T-cell (primary cell): ENCODE measurements around the gene PTPN1. TPM values are rescaled to one million over a fixed set of nuclear protein-coding genes. Genes with fewer than 3 reads are reported as not detected.

Source experiments
- ATAC-seq, 4 experiments: fragments of 200-7000 bp in 3 of 4; fragments of 150-1000 bp in 1 of 4; cut with Tn5 transposase; replicated peaks in 1 of 4; 1 replicate in 3 of 4; 2 replicates in 1 of 4; pipeline ENCODE4 v1.10.0; 2021; ENCODE audit warnings: moderate library complexity in 3 of 4, mild to moderate bottlenecking in 2 of 4, moderate number of reproducible peaks in 1 of 4
- CTCF ChIA-PET, 2 donors: fragments of 300-600 bp; sonication (Branson Sonifier 250); formaldehyde crosslinking; loops; one replicate each; lab custom pipeline; 2022; ENCODE audit warnings: antibody characterized with exemption in 2 of 2; lab: Charles Lee
- POLR2A ChIA-PET, 2 donors: fragments of 300-600 bp; sonication (Branson Sonifier 250); formaldehyde crosslinking; loops; one replicate each; lab custom pipeline; 2022; ENCODE audit warnings: antibody characterized with exemption in 2 of 2; lab: Charles Lee
- DNase-seq, 35 experiments: peaks; one replicate each; pipeline versions ENCODE4 v3.0.0 to v3.0.0-alpha.2; 2013 to 2023
- H3K27ac ChIP-seq: one replicate; pipeline ENCODE4 v1.5.1; 2013; ENCODE audit warnings: low read length
- H3K27me3 ChIP-seq, 2 experiments: replicated peaks in 1 of 2; 1 replicate in 1 of 2; 2 replicates in 1 of 2; pipeline versions ENCODE4 v1.6.1 to v1.7.0; 2013; ENCODE audit warnings: low read length in 1 of 2, mixed read lengths in 1 of 2; ENCODE audit not compliant: control insufficient read depth in 2 of 2, insufficient read depth in 2 of 2; ENCODE audit errors: extremely low read depth in 1 of 2
- H3K36me3 ChIP-seq, 2 donors: 1 replicate in 1 of 2; 2 replicates in 1 of 2; pipeline versions ENCODE4 v1.6.1 to v1.7.0; 2013; ENCODE audit warnings: low read length in 1 of 2; ENCODE audit not compliant: control insufficient read depth in 2 of 2, insufficient read depth in 1 of 2; ENCODE audit errors: extremely low read depth in 1 of 2
- H3K4me1 ChIP-seq, 2 experiments: 1 replicate in 1 of 2; 2 replicates in 1 of 2; pipeline versions ENCODE4 v1.6.1 to v1.7.0; 2013; ENCODE audit warnings: low read length in 2 of 2, mixed read lengths in 1 of 2; ENCODE audit not compliant: insufficient read depth in 2 of 2, control insufficient read depth in 1 of 2; ENCODE audit errors: extremely low read depth in 1 of 2
- H3K4me3 ChIP-seq, 2 donors: 1 replicate in 1 of 2; 2 replicates in 1 of 2; pipeline versions ENCODE4 v1.5.1 to v1.7.0; 2013; ENCODE audit warnings: mild to moderate bottlenecking in 2 of 2, low read length in 1 of 2, moderate library complexity in 1 of 2; ENCODE audit not compliant: control insufficient read depth in 1 of 2; ENCODE audit errors: extremely low read depth in 1 of 2
- H3K9me3 ChIP-seq: 2 replicates; pipeline ENCODE4 v1.7.0; 2013
- H3K27ac Mint-ChIP-seq, 2 donors: one replicate each; pipeline ENCODE4 v1.8.0; 2020 to 2021; ENCODE audit warnings: mild to moderate bottlenecking in 2 of 2, mixed read lengths in 2 of 2
- H3K27me3 Mint-ChIP-seq, 2 donors: one replicate each; pipeline ENCODE4 v1.8.0; 2021 to 2022; ENCODE audit warnings: mixed read lengths in 2 of 2
- H3K36me3 Mint-ChIP-seq: one replicate; pipeline ENCODE4 v1.8.0; 2021; ENCODE audit warnings: mixed read lengths
- H3K4me1 Mint-ChIP-seq, 3 donors: one replicate each; pipeline ENCODE4 v1.8.0; 2020 to 2022; ENCODE audit warnings: mixed read lengths in 3 of 3, mild to moderate bottlenecking in 1 of 3
- H3K4me3 Mint-ChIP-seq, 3 donors: one replicate each; pipeline ENCODE4 v1.8.0; 2020 to 2022; ENCODE audit warnings: mild to moderate bottlenecking in 3 of 3, mixed read lengths in 3 of 3, moderate library complexity in 3 of 3
- H3K9me3 Mint-ChIP-seq, 3 donors: one replicate each; pipeline ENCODE4 v1.8.0; 2020 to 2022; ENCODE audit warnings: mixed read lengths in 3 of 3
- WGBS: methylation state at CpG from one replicate; pipeline ENCODE4 v1.1.5; 2013; ENCODE audit warnings: missing lambda C conversion rate; ENCODE audit not compliant: insufficient coverage; 5-methylcytosine and 5-hydroxymethylcytosine counted together
- total RNA-seq, 35 experiments: library from RNA in 6 of 35; stranded (reverse) in 6 of 35; fragments of 120-200 nt in 1 of 35; gene quantifications; one replicate each; pipeline versions ENCODE4 v1.2.1 to v1.2.4 and lab custom pipeline; 2013 to 2026

Gene PTPN1
- total RNA-seq, 5 donors from 2014 or later (not counting 1 experiment from before 2014, with no cell fraction given): 50.7 to 67.9 (median 55.3) TPM

- Histone ChIP-seq H3K27ac (peak overlapping the region; percentile 6), H3K4me1 (peaks cover 9 to 60% of the 10 kb centered on the region in 2 experiments), H3K4me3 (no peak overlapping the region), H3K36me3 (peaks cover 7% of the 10 kb centered on the region in 2 donors), H3K27me3 (no peaks in the 10 kb centered on the region), H3K9me3 (no peaks in the 10 kb centered on the region)
- H3K4me3 Mint-ChIP-seq: peak overlapping the region in 1 of 3 donors; percentile 25
- POLR2A ChIA-PET: interaction anchor here in 1 of 2 donors (0.7 kb wide), 1 partner anchor 1887 kb away, joined by 3 read pairs; no protein-coding TSS in a partner anchor
- CTCF ChIA-PET: interaction anchor here in 1 of 2 donors (0.6 to 0.7 kb wide), 2 partner anchors 25 to 355 kb away, joined by 3 to 4 read pairs; no protein-coding TSS in a partner anchor
- peaks cover 16% of the 10 kb centered on the region for H3K36me3 Mint-ChIP-seq
- peaks cover 41 to 45% (median 44%) of the 10 kb centered on the region in 3 donors for H3K4me1 Mint-ChIP-seq
- ATAC-seq (no peak), DNase-seq (no peak)
- H3K27me3 Mint-ChIP-seq: no peaks in the 10 kb centered on the region
- no peaks in the 10 kb centered on the region for H3K9me3 Mint-ChIP-seq
- H3K27ac Mint-ChIP-seq: peak overlapping the region; percentile 46 to 66
- 75% methylated on average over 2 of the region's 6 CpGs for WGBS
These were observed 18.7 kb downstream of the PTPN1 start for GRCh38 chr20:50528804-50529351.

DNA sequence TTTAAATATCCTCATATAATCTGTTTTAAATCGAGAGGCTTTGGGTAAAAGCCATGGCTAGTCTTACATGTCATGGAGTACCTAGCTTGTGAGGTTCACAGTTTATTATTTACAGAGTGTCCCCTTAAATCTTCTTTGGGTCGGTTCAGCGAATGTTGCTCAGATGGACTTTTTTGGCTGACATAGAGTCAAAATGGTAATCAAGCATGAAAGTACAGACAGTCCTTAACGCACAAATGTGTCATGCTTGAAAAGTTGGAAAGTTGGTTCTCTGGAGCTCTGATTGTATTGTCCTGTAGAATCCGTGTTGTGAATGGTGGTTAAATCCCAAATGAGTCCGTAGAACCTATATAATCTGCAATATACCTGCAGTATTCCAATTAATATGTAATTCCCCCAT lies 22.0 kb downstream of the PTPN1 start:
- DNase-seq (no peak), ATAC-seq (no peak)
- peaks cover 6 to 41% of the 10 kb centered on the region in 2 experiments for H3K4me1 ChIP-seq
- no peaks in the 10 kb centered on the region for H3K27me3 ChIP-seq
- Mint-ChIP-seq H3K27ac (no peak overlapping the region), H3K27me3 (no peaks in the 10 kb centered on the region), H3K36me3 (peaks cover 19% of the 10 kb centered on the region), H3K4me3 (peak overlapping the region in 1 of 3 donors; percentile 40), H3K4me1 (peaks cover 64 to 68% (median 66%) of the 10 kb centered on the region in 3 donors), H3K9me3 (no peaks in the 10 kb centered on the region)
- H3K36me3 ChIP-seq: peaks cover 4 to 12% of the 10 kb centered on the region in 2 donors
- no peaks in the 10 kb centered on the region for H3K9me3 ChIP-seq
- no CpG with 5 or more reads among the region's 6 CpGs for WGBS
- ChIA-PET CTCF (no interaction called here), POLR2A (no interaction called here)
- H3K27ac ChIP-seq: no peak overlapping the region
- H3K4me3 ChIP-seq: no peak overlapping the region

DNA sequence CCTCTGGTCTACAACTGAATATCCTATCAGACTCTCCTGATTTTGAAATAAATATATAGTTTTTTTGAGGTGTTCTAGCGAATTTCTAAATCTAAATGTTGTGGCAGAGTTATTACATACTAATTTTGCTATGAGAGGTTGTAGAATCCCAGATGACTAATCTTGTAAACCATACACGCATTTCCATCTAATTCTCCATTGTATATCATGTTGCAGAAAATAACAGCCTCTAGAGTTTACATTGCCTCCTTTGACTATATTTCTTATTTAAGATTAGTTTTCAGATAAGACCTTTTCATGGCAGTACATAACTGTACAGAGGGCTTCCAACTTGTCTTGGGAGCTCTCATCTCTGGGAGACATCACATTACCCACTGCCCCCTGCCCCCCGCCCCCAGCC lies 22.9 kb downstream of the PTPN1 start:
- Histone ChIP-seq H3K4me3 (no peak overlapping the region), H3K4me1 (peaks cover 5 to 34% of the 10 kb centered on the region in 2 experiments), H3K9me3 (no peaks in the 10 kb centered on the region), H3K27me3 (no peaks in the 10 kb centered on the region), H3K36me3 (peaks cover 0 to 11% of the 10 kb centered on the region in 2 donors), H3K27ac (no peak overlapping the region)
- H3K4me1 Mint-ChIP-seq: peaks cover 73 to 76% (median 75%) of the 10 kb centered on the region in 3 donors
- no peak overlapping the region for H3K27ac Mint-ChIP-seq
- CTCF ChIA-PET: interaction anchor here in 1 of 2 donors (0.5 kb wide), 1 partner anchor 41 kb away, joined by 9 read pairs; no protein-coding TSS in a partner anchor
- POLR2A ChIA-PET: interaction anchor here (0.6 kb wide), 2 partner anchors 17 to 27 kb away, joined by 3 read pairs; no protein-coding TSS in a partner anchor
- H3K4me3 Mint-ChIP-seq: no peak overlapping the region
- peaks cover 24% of the 10 kb centered on the region for H3K36me3 Mint-ChIP-seq
- H3K27me3 Mint-ChIP-seq: no peaks in the 10 kb centered on the region
- DNase-seq (no peak), ATAC-seq (no peak)
- no peaks in the 10 kb centered on the region for H3K9me3 Mint-ChIP-seq
- WGBS: 100% methylated on average over 1 of the region's 3 CpGs

- CTCF ChIA-PET: interaction anchor here in 1 of 2 donors (0.5 kb wide), 1 partner anchor 41 kb away, joined by 9 read pairs; no protein-coding TSS in a partner anchor
- peaks cover 7 to 31% of the 10 kb centered on the region in 2 experiments for H3K4me1 ChIP-seq
These were observed 23.3 kb downstream of the PTPN1 start for GRCh38 chr20:50533464-50533863.

GRCh38 chr20:50534567-50534966 lies 24.4 kb downstream of the PTPN1 start:
- Histone ChIP-seq H3K27me3 (no peaks in the 10 kb centered on the region), H3K4me3 (no peak overlapping the region), H3K9me3 (no peaks in the 10 kb centered on the region), H3K27ac (no peak overlapping the region), H3K4me1 (peaks cover 7 to 27% of the 10 kb centered on the region in 2 experiments), H3K36me3 (peaks cover 0 to 9% of the 10 kb centered on the region in 2 donors)
- POLR2A ChIA-PET: no interaction called here
- Mint-ChIP-seq H3K27ac (no peak overlapping the region), H3K9me3 (no peaks in the 10 kb centered on the region), H3K4me1 (peaks cover 76 to 81% (median 76%) of the 10 kb centered on the region in 3 donors), H3K36me3 (peaks cover 15% of the 10 kb centered on the region), H3K4me3 (peak overlapping the region in 1 of 3 donors; percentile 17), H3K27me3 (no peaks in the 10 kb centered on the region)
- CTCF ChIA-PET: interaction anchor here in 1 of 2 donors (0.5 to 0.8 kb wide), 2 partner anchors 12 to 377 kb away, joined by 3 to 4 read pairs; no protein-coding TSS in a partner anchor
- no peak for ATAC-seq
- no CpG with 5 or more reads among the region's 1 CpG for WGBS
- DNase-seq: no peak

More at GRCh38 chr20:50533464-50533863, 23.3 kb downstream of the PTPN1 start:
- Mint-ChIP-seq H3K27me3 (no peaks in the 10 kb centered on the region), H3K27ac (peak overlapping the region in 1 of 2 donors; percentile 34), H3K9me3 (no peaks in the 10 kb centered on the region), H3K36me3 (peaks cover 24% of the 10 kb centered on the region), H3K4me1 (peaks cover 77 to 80% (median 78%) of the 10 kb centered on the region in 3 donors), H3K4me3 (no peak overlapping the region)
- ATAC-seq (no peak), DNase-seq (no peak)
- Histone ChIP-seq H3K27ac (no peak overlapping the region), H3K9me3 (no peaks in the 10 kb centered on the region), H3K36me3 (peaks cover 0 to 9% of the 10 kb centered on the region in 2 donors), H3K27me3 (no peaks in the 10 kb centered on the region), H3K4me3 (no peak overlapping the region)
- POLR2A ChIA-PET: interaction anchor here (0.6 kb wide), 2 partner anchors 16 to 26 kb away, joined by 3 read pairs; no protein-coding TSS in a partner anchor
- 90% methylated on average over 3 of the region's 7 CpGs for WGBS

DNA sequence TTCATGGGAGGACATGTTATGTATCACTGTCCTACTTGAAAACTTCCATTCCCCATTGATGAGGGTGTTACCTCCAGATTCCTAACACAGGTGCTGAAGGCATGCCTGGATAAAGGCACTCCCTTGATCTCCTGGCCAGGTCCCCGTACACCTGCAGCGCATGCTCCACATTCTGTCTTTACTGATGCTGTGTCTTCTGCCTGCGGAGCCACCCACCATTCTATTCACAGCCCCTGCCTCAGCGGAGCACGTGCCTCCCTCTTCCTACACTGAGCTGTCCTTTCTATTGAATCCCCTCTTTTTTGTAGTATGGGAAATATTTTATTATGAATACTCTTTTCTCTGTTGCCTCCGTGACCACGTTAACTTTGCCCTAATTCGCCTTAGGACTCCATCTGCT lies 25.0 kb downstream of the PTPN1 start:
- H3K4me1 Mint-ChIP-seq: peaks cover 77 to 86% (median 78%) of the 10 kb centered on the region in 3 donors
- peaks cover 14% of the 10 kb centered on the region for H3K36me3 Mint-ChIP-seq
- H3K4me3 Mint-ChIP-seq: peak overlapping the region in 1 of 3 donors; percentile 17
- H3K27me3 Mint-ChIP-seq: no peaks in the 10 kb centered on the region
- Histone ChIP-seq H3K4me1 (peaks cover 7 to 27% of the 10 kb centered on the region in 2 experiments), H3K27ac (no peak overlapping the region), H3K4me3 (no peak overlapping the region), H3K9me3 (no peaks in the 10 kb centered on the region), H3K27me3 (no peaks in the 10 kb centered on the region), H3K36me3 (peaks cover 0 to 9% of the 10 kb centered on the region in 2 donors)
- ChIA-PET POLR2A (no interaction called here), CTCF (no interaction called here)
- DNase-seq (no peak), ATAC-seq (no peak)
- no CpG with 5 or more reads among the region's 8 CpGs for WGBS
- no peak overlapping the region for H3K27ac Mint-ChIP-seq
- H3K9me3 Mint-ChIP-seq: no peaks in the 10 kb centered on the region
